Skin of body (tissue), 2 donors: Measurements from ENCODE around the gene CNOT3. TPM values are rescaled to one million over a fixed set of nuclear protein-coding genes. Genes with fewer than 3 reads are reported as not detected.
"Not testable (repeated sequence)": the region's sequence is repeated elsewhere in the genome, so short reads cannot be mapped to it uniquely, and the experiment has no call there.

Source experiments
- DNase-seq: peaks from one replicate; lab custom pipeline; 2025; lab: John Stamatoyannopoulos, UW
- total RNA-seq: library from RNA; depleted of rRNA; stranded (reverse); fragments of >200 nt; gene quantifications from one replicate; pipeline ENCODE4 v1.2.3, GENCODE V29; 2014

CNOT3 gene
- total RNA-seq: 11.5 TPM

DNA sequence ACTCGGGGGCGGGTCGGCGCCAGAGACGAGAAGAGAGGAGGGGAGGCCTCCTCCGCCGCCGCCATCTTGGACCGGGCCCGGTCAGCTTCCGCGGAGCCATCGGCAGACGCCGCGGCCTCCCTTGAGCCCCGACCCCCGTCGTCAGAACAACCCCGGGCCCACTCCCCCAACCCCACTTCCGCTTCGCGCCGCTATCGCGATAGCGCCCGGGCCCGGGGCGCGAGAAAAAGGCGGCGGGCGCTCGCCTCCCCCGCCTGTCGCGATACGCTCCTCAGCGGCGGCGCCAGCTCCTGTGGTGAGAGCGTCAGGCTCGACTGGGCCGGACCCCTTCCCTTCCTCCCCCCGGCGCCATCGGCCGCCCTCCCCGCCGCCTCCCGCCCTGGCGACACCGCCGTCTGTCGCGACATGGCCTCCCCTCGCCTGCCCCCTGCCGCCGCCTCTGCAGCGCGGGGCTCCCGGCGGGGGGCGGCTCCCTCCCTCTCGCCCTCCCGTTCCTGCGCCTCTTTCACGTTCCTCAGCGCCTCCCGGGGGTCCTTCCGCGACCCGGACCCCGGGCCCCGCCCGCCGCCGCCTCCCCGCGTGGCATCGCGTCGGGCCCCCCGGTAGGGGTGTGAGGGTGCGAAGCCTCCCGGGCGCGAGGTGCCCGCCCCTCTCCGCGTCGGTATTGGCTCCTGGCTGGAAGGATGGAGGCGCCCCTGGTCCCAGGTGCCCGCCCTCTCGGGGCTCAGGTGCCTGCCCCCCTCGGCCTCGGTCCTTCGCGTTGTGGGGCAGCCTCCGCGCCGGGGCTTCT is at the start of gene CNOT3:
Gene CNOT3, plus strand, starts transcription at position 64 of the 790 bp plus-strand sequence. CDS start 5,217 bp downstream, outside the sequence.
- DNase-seq: no peak

DNA sequence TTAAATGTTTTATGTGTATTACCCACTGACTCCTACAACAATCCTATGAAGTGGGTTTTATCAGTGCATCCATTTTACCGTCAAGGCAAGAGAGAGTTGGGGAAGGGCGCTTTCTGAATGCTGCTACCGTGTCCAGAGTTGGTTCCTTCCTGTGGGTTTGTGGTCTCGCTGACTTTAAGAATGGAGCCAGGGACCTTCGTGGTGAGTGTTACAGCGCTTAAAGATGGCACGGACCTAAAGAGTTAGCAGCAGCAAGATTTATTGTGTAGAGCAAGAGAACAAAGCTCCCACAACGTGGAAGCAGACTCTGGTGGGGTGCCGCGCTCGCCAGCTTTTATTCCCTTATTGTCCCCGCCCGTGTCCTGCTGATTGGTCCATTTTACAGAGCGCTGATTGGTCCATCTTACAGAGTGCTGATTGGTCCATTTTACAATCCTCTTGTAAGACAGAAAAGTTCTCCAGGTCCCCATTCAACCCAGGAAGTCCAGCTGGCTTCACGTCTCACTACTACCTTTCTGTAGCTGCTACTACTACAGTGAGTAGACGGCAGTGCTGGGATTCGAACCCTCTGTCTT is 43.0 kb upstream of the CNOT3 start:
- DNase-seq: no peak

DNA sequence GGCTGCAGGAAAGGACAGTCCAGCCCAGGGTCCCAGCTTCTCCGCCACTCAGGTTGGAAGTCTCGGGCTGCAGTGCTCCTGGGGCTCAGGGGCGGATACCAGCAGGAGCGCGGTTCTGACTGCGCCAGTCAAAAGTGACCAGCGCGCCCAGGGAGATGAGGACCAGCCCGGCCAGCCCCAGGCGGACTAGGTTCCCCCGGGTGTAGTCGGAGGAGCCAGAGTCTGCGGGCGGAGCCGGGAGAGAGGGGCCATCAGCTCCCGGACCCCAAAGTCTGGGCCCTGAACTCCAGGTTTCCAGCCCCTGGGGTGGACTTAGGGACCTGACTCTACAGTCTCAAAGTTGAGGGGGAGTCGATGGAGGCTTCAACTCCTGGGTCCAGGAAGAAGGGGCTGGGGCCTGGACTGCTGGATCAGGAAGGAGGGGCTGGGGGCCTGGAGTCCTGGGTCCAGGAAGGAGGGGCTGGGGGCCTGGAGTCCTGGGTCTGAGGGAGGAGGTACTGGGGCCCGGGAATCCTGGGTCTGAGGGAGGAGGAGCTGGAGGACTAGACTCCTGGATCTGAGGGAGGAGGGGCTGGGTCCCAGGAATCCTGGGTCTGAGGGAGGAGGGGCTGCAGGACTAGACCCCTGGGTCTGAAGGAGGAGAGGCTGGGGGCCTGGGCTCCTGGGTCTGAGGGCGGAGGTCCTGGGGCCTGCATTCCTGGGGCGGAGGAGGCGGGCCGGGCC is 42.3 kb upstream of the CNOT3 start:
- DNase-seq: no peak

DNA sequence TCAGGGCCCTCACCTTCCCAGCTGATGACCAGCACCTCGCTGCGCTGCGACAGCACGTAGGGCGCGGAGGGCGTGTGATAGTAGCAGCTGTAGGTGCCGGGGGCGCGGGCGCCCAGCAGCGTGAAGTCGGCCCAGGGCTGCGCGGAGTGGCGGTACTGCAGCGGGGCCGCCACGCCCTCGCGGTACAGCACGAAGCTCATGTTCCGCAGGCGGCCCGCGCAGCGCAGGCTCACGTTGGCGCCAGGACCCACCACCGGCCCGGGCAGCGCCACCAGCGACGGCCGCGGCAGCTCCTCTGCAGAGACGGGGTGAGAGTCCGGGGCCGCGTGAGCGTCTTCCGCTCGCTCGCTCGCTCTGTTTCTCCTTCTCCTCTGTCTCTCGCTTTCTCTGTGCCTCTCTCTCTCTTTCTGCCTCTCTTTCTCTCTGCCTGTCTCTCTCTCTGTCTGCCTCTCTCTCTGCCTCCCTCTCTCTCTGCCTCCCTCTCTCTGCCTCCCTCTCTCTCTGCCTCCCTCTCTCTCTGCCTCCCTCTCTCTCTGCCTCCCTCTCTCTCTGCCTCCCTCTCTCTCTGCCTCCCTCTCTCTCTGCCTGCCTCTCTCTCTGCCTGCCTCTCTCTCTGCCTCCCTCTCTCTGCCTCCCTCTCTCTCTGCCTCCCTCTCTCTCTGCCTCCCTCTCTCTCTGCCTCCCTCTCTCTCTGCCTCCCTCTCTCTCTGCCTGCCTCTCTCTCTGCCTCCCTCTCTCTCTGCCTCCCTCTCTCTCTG is 41.5 kb upstream of the CNOT3 start:
- DNase-seq: not testable (repeated sequence)

DNA sequence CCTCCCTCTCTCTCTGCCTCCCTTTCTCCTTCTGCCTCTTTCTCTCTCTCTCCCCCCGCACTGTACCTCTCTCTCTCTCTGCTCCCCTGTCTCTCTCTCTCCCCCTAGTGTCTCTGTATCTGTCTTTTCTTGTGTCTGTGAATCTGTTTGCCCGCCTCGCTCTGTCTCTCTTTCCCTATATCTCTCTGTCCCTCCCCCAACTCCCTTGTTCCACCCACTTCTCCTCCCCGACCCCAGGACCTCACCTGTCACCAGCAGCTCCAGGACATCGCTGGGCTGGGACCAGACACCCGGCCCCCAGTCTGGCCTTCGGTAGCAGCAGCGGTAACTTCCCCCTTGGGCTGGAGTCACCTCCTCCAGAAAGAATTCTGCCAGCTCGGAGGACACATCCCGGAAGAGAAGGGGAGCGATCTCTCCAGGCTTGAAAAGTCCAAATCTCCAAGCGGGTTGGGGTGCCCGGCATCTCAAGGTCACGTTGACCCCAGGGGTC is 40.9 kb upstream of the CNOT3 start:
- no peak for DNase-seq

DNA sequence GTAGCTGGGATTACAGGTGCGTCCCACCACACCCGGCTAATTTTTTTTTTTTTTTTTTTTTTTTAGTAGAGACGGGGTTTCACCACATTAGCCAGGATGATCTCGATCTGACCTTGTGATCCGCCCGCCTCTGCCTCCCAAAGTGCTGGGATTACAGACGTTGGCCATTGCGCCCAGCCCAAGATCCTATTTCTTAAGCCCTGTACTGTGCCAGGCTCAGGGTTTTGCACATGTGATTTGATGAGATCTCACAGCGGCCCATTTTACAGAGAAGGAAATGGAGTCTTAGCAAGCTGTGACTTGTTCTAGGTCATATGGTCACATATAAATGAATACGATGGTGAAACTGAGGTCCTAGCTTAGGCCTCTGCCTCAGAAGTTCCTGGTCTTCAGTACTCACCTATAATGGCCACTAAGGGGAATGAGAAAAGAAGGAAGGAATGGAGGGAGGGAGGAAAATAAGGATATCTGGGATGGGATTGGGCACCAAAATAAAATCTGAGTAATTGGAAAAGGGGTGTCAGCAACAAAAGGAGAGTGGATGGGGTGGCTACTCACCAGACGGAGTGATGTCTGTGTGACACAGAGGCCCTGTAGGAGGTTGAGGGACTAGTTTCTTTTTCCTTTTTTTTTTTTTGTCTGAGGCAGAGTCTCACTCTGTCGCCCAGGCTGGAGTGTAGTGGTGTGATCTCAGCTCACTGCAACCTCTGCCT is 38.2 kb upstream of the CNOT3 start:
- no peak for DNase-seq

DNA sequence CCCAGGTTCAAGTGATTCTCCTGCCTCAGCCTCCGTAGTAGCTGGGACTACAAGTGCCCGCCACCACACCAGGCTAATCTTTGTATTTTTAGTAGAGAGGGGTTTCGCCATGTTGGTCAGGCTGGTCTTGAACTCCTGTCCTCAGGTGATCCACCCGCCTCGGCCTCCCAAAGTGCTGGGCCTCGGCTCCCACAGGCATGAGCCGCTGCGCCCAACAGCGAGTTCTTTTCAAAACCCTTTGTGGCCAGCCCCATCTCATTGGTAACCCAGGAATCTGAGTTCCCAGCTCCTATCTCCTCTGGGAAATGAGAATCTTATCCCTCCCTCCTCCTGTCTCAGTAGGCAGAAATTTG is 37.7 kb upstream of the CNOT3 start:
- not testable (repeated sequence) for DNase-seq

DNA sequence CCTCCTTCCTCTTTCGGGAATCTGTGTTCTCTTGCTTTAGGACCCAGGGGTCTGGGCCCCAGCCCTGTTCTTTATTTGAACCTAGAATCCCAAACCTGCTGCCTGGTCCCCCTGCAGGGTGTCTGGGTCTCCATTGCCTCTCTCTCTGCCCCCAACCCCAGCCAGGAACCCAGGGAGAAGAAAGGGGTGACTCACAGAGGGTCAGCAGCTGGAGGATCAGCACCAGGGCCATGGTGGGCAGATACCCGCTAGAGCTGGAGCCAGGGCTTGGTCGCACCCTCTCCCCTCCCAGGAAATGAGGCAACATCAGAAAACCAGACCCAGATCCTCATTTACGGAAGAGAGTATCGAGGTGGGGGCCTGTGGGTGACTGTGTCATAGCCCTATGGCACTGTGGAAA is 37.0 kb upstream of the CNOT3 start, which contains the start of gene OSCAR:
Gene OSCAR, minus strand, starts transcription at position 243 of the 400 bp plus-strand sequence. Its CDS starts 11 bp downstream, at position 232.
- no peak for DNase-seq

DNA sequence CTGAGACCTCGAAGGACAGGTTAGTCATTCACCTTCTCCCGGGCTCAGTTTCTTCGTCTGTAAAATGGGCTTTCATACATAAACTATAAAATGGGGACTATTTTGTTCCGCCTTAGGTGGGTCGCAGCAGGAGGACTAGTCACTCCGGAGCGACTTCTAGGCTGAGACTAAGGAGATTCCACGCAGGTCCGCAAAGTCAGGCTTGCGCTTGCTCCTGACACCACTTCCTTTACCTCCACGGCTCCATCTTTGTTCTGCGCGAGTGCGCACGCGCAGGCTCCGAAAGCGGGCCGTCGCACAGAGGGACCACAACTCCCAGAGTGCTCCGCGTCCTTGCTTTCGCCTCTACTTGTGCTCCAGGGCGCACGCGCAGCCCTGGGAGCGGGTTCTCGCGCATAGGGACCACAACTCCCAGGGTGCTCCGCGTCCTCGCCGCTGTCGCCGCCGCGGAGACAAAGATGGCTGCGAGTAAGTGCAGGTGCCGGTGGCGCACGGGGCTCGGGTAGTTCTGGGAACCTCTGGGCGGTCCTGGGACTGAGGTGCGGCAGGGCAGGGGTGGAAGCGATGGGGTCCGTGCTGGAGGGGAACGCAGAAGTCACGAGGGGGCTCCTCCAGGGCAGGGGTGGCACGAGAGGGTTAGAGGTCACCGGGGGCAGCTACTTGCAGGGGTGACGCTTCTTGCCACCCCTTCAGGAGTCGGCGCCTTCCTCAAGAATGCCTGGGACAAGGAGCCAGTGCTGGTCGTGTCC is 35.0 kb upstream of the CNOT3 start, which contains the start of gene NDUFA3:
Gene NDUFA3, plus strand, starts transcription at position 435 of the 749 bp plus-strand sequence. Its CDS starts 24 bp downstream, at position 459.
- DNase-seq: peak; percentile 96

DNA sequence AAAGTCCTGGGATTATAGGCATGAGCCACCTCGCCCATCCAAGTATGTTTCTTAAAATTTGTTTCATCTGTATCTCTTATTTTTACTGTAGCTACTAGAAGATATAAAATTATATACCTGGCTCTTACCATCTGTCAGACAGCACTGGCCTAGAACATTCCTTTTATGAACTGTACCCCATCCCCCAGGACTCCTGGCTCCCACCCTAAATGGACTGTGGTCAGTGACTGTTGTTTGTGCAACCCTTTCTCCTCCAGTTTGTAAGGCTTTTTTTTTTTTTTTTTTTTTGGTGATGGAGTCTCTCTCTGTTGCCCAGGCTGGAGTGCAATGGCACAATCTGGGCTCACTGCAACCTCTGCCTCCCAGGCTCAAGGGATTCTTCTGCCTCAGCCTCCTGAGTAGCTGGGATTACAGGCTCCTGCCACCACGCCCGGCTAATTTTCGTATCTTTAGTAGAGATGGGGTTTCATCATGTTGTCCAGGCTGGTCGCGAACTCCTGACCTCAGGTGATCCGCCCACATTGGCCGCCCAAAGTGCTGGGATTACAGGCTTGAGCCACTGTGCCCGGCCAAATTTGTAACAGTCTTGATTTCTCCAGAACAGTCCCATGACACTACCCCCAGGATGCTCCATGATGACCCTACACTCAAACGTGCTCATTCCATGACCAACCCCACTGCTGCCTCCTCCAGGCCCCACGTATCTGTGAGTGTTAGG is 32.4 kb upstream of the CNOT3 start:
- no peak for DNase-seq

DNA sequence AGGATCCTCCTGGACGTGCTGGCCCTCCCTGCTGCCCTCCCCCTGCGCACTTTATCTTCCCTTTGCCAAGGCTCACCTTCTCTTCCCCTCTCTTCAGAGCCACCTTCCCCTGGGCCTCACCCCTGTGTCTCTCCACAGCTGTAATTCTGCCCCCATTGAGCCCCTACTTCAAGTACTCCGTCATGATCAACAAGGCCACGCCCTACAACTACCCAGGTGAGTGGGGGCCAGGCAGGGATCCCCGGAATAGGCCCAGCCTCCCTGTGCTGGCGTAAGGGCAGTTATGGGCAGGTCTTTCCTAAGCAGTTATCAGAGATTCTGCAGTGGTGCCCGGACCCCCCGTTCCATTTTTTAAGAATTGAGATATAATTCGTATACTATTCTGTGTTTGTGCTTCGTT is 31.8 kb upstream of the CNOT3 start:
- no peak for DNase-seq

DNA sequence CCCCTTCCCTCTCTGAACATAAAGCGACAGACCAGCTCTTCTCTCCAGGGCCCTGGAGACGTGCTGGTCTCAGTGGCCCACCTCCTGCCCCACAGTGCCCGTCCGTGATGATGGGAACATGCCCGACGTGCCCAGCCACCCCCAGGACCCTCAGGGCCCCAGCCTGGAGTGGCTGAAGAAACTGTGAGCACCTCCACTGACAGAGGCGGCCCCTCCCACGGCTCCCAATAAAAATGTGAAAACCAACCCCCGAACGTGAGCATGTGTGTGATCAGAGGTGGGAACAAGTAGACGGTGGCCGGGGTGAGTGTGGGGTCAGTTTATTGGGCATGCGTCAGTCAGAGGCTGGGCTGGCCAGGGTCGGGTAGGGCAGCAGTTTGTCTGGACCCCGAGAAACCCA is 30.8 kb upstream of the CNOT3 start:
- no peak for DNase-seq

DNA sequence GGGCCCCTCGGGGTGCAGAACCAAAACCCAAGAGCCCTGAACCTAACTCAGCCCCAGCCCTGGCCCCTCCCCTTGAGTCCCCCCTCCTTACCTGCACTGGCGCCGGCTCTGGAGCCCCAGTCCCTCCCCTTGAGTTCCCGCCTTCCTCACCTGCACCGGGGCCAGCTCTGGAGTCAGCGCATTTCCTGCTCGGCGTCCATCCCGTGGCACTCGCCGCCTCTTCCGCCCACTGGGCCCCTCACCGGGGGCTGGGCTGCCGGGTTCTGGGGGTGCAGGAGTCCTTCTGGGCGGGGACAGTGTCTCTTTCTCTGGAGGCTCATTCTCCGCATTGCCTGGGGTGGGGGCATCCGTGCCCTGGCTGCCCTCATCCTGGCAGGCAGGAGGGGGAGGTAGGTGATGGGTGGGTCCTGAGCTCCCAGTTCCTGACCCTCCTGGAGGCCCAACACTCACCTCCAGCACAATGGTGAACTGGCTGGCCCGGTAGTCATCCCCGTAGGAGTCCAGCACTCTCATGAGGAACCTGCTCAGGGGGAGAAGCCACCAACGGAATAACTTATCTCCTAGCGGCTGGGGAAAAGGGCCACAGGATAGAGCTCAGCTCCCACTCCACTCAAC is 29.6 kb upstream of the CNOT3 start:
- DNase-seq: no peak

DNA sequence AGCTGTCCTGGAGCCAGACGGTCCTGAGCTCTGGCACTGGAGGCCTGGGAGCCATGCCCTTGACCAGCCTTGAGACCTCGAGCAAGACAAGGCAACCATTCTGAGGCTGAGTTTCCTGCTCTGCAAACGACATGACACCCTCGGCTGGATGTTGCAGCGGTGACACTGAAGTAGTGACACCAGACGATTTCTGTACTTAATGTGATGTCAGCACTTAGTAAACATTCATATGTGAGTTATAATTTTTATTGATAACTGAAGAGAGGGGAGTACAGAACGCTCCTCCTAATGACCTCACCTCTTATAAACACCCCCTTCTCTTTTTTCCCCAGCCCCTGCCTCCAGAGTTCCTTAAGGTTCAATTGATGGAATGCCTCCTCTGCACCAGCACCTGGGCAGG is 29.1 kb upstream of the CNOT3 start:
- no peak for DNase-seq

DNA sequence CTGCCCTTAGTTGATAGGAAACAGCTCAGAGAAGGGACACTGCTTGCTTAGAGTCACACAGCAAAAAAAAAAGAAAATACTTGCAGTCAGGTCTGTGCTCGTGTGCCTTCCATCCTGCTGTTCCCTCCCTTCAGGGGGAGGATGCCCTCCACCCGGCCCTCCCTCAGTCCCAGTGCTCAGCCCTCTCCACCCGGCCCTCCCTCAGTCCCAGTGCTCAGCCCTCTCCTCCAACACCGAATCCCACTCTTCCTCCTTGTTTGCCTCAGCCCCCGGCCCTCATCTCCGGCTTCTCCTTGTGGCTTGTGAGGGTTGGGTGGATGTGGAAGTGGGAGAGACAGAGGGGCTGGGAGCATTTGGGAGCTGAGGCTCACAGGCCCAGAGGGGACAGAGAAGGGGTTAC is 27.9 kb upstream of the CNOT3 start:
- no peak for DNase-seq

DNA sequence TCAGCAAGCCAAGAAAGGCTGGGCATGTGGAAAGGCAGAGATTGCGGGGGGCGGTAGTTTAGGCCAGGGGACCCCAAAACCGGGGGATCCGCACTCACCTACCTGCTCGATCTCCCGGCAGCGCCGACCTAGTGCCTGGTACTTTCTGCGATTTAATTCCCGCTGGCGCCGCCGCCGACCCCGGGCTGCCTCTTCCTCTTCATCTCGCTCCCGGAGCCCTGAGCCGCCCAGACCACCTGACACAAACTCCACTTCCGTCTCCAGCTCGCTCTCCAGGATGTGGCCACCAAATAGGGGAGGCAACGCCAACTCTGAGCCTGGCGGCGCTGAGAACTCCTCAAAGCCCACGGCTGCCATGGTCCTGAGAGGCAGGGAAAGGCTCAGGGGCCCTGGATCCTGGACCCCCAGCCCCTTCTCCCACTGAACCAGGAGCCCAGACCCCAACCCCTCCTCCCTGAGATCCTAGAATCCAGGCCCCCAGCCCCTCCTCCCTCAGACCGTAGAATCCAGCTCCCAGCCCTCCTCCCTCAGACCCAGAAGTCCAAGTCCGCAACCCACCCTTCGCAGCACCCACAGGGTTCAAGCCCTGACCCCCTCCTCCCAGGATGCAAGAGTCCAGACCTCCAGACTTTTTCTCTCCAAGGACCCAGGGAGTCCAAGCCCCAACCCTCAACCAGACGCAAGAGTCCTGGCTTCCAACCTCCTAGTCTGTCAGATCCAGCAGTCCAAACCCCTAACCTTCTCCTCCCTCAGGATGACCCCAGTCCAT is 23.0 kb upstream of the CNOT3 start:
- no peak for DNase-seq

DNA sequence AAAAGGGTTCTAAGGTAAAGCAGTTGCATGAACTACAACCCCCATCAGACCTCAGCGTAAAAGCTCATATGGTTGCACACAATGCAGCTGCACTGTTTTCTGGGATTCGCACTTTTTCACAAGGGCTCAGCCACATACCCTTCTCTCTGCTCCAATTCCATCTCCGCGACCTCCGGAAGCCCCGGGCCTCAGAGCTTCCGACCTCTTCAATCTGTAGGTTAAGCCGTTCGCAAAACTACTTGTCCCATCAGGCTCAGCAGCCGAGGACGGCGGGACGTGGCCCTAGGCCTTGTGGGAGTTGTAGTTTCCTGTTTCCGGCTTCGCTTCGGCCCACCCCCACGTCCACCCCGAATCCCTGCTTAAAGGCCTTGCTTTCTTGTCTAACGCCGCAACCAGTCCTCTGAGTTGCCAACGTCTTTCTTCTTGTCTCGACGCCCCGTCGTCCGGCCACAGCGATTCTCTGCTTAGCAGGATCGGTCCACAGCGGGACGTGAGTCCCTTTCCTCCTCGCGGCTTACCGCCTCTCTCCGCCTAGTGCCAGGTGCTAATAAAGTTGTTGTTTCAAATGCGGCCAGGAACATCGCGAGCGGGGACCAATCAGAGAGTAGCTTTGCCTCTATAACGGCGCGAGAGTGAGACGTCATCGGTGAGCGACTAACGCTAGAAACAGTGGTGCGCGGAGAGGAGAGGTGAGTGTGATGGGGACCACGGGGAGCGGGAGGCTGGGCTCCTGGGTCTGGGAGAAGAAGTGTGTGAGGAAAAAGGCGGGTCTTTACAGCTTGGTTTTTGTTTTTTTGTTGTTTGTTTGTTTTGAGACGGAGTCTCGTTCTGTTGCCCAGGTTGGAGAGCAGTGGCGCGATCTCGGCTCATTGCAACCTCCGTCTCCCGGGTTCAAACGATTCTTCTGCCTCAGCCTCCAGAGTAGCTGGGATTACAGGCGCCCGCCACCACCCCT is 22.2 kb upstream of the CNOT3 start, which contains the start of the genes PRPF31 and TFPT:
Gene PRPF31, plus strand, starts transcription at position 646 of the 955 bp plus-strand sequence. CDS start 2,525 bp downstream, outside the sequence.
Gene TFPT, minus strand, starts transcription at position 549 of the 955 bp plus-strand sequence. Its CDS starts 388 bp downstream, at position 161.
- peak; percentile 97 for DNase-seq
